Smooth muscle cell (in vitro differentiated cells): ENCODE results near the gene PACRG. TPM values are rescaled to one million over a fixed set of nuclear protein-coding genes. Genes with fewer than 3 reads are reported as not detected.

Experiments
- DNase-seq: peaks from one replicate; lab custom pipeline; 2025; ENCODE audit not compliant: unreplicated experiment; lab: John Stamatoyannopoulos, UW
- H2AFZ ChIP-seq: fragments of 200-600 bp; sonication (generic); 2 replicates; pipeline ENCODE4 v1.6.0; 2016; ENCODE audit warnings: antibody characterized with exemption, low read depth, mild to moderate bottlenecking
- H3F3A ChIP-seq: fragments of 200-600 bp; sonication (generic); 2 replicates; pipeline ENCODE4 v1.6.0; 2017; ENCODE audit warnings: antibody characterized with exemption, low read depth
- H3K27ac ChIP-seq: fragments of 200-600 bp; sonication (generic); 2 replicates; pipeline ENCODE4 v1.5.1; 2016; ENCODE audit warnings: low read depth, mild to moderate bottlenecking
- H3K27me3 ChIP-seq: fragments of 200-600 bp; sonication (generic); 2 replicates; pipeline ENCODE4 v1.6.1; 2016; ENCODE audit warnings: low read depth, mild to moderate bottlenecking
- H3K36me3 ChIP-seq: fragments of 200-600 bp; sonication (generic); 2 replicates; pipeline ENCODE4 v1.5.1; 2016; ENCODE audit warnings: low read depth
- H3K4me1 ChIP-seq: fragments of 200-600 bp; sonication (generic); 2 replicates; pipeline ENCODE4 v1.5.1; 2016; ENCODE audit warnings: low read depth
- H3K4me2 ChIP-seq: fragments of 200-600 bp; sonication (generic); 2 replicates; pipeline ENCODE4 v1.6.0; 2016; ENCODE audit warnings: mild to moderate bottlenecking
- H3K4me3 ChIP-seq: fragments of 200-600 bp; sonication (generic); 2 replicates; pipeline ENCODE4 v1.5.1; 2016; ENCODE audit warnings: mild to moderate bottlenecking
- H3K79me2 ChIP-seq: fragments of 200-600 bp; sonication (generic); 2 replicates; pipeline ENCODE4 v1.6.0; 2016; ENCODE audit warnings: low read depth, mild to moderate bottlenecking
- H3K9ac ChIP-seq: fragments of 200-600 bp; sonication (generic); 2 replicates; pipeline ENCODE4 v1.6.0; 2016; ENCODE audit warnings: low read depth
- H3K9me3 ChIP-seq: fragments of 200-600 bp; sonication (generic); replicated peaks from 2 replicates; pipeline ENCODE4 v1.5.1; 2016; ENCODE audit warnings: low read depth
- H4K20me1 ChIP-seq: fragments of 200-600 bp; sonication (generic); 2 replicates; pipeline ENCODE4 v1.6.0; 2016; ENCODE audit warnings: low read depth
- WGBS: methylation state at CpG from one replicate; pipeline ENCODE4 v1.1.7; 2016; ENCODE audit warnings: low lambda C conversion rate; 5-methylcytosine and 5-hydroxymethylcytosine counted together
- polyA plus RNA-seq: library from polyadenylated mRNA; unstranded; fragments of >200 nt; fragmentation: Nextera tagmentation; extraction: Ambion mirVana; gene quantifications from 2 replicates; pipeline ENCODE4 v1.2.1, GENCODE V29; 2016
- total RNA-seq: library from RNA; depleted of rRNA; stranded (reverse); fragments of >200 nt; gene quantifications from 2 replicates; pipeline ENCODE4 v1.2.3, GENCODE V29; 2014
- TF ChIP-seq, protein P1 (sequence below): fragments of 200-600 bp; sonication (generic); IDR thresholded peaks from 2 replicates; pipeline ENCODE4 v1.5.1; 2017; ENCODE audit warnings: borderline replicate concordance, mild to moderate bottlenecking, antibody characterized with exemption; ENCODE audit not compliant: insufficient read depth, poor library complexity, severe bottlenecking

Gene PACRG
- total and polyA plus RNA-seq, 2 experiments from 2014 or later, result not detected

DNA sequence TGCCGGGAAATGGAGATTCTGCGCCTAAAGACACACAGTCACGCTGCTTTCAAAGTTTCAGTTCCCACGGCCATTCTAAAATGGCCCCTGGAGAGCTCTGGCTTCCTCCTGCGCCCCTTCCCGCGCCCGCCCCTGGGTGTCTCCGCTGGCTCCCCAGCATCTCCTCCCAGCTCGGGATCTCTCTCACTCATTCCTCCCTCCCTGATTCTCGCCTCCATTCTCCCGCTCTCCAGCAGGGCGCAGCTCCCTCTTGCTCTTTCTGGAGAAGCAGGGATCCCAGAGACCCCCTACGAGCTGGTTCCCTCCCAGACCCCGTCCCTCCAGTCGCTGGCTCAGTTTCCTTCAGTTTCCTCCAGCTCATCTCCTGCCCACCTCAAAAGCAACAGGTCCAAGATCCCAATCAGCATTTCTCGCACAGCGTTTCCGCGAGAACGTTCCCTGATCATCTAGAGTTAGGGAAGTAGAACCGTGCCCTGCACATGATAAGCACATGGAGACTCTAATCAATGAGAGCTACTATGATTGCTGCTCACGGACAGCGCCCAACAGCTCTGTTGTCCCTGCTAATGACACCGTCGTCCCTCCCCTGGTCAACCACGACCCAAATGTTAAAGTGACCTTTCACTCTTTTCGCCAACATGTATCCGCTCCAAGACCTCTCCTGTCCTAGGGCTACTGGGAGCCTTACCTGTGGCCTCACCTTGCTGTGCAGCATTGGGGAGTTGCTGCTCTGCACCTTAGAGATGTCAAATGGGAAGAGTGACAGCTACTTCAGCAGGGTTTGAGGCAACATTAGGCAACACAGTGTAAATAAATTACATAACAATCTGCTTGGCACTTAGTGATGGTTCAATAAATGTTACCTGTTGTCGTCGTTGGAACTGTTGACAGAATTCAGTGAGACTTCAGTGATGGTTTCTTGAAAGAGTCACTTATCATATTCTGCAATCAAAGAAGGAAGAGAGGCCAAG, 468.2 kb downstream of the PACRG start:
- H3K36me3 ChIP-seq, result no peaks in the 10 kb centered on the region
- H3F3A ChIP-seq, result no peaks in the 10 kb centered on the region
- WGBS, result 96% methylated on average over 30 of the region's 31 CpGs
- no peaks in the 10 kb centered on the region for H3K4me1 ChIP-seq
- TF ChIP-seq, protein P1, sequence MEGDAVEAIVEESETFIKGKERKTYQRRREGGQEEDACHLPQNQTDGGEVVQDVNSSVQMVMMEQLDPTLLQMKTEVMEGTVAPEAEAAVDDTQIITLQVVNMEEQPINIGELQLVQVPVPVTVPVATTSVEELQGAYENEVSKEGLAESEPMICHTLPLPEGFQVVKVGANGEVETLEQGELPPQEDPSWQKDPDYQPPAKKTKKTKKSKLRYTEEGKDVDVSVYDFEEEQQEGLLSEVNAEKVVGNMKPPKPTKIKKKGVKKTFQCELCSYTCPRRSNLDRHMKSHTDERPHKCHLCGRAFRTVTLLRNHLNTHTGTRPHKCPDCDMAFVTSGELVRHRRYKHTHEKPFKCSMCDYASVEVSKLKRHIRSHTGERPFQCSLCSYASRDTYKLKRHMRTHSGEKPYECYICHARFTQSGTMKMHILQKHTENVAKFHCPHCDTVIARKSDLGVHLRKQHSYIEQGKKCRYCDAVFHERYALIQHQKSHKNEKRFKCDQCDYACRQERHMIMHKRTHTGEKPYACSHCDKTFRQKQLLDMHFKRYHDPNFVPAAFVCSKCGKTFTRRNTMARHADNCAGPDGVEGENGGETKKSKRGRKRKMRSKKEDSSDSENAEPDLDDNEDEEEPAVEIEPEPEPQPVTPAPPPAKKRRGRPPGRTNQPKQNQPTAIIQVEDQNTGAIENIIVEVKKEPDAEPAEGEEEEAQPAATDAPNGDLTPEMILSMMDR, result no peak
- no peak overlapping the region for H3K4me2 ChIP-seq
- H3K27me3 ChIP-seq, result no peaks in the 10 kb centered on the region
- H2AFZ ChIP-seq, result no peak overlapping the region
- no peak overlapping the region for H3K27ac ChIP-seq
- no peak overlapping the region for H3K4me3 ChIP-seq
- H3K9me3 ChIP-seq, result no peaks in the 10 kb centered on the region
- no peaks in the 10 kb centered on the region for H3K79me2 ChIP-seq
- DNase-seq, result no peak
- H3K9ac ChIP-seq, result no peak overlapping the region
- H4K20me1 ChIP-seq, result no peaks in the 10 kb centered on the region

DNA sequence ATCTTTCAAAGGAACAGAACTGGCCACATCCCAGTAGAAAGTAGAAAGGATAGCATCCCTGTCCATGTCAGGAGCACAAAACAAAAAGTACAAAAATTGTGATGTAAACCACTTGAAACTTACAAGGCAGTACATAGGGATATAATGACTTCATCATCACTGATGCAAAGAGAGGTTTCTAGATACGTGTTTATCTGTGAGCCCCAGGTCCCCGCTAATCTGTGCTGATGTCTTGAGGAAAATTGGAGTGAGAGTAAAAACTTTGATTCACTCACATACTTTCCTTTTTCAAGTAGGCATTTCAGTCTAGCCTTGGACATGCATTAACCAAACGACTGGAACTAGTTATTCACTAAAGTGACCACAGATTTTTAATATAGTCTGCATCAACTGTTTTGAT, 470.1 kb downstream of the PACRG start:
- no peak overlapping the region for H3K27ac ChIP-seq
- no peaks in the 10 kb centered on the region for H3K27me3 ChIP-seq
- no peaks in the 10 kb centered on the region for H3K36me3 ChIP-seq
- DNase-seq, result no peak
- no peaks in the 10 kb centered on the region for H3F3A ChIP-seq
- H3K4me3 ChIP-seq, result no peak overlapping the region
- WGBS, result 81% methylated on average over 3 of the region's 3 CpGs
- TF ChIP-seq, protein P1, result no peak
- H3K9ac ChIP-seq, result no peak overlapping the region
- H3K9me3 ChIP-seq, result no peaks in the 10 kb centered on the region
- H2AFZ ChIP-seq, result no peak overlapping the region
- H3K4me1 ChIP-seq, result no peaks in the 10 kb centered on the region
- H3K4me2 ChIP-seq, result no peak overlapping the region
- no peaks in the 10 kb centered on the region for H3K79me2 ChIP-seq
- H4K20me1 ChIP-seq, result no peaks in the 10 kb centered on the region

DNA sequence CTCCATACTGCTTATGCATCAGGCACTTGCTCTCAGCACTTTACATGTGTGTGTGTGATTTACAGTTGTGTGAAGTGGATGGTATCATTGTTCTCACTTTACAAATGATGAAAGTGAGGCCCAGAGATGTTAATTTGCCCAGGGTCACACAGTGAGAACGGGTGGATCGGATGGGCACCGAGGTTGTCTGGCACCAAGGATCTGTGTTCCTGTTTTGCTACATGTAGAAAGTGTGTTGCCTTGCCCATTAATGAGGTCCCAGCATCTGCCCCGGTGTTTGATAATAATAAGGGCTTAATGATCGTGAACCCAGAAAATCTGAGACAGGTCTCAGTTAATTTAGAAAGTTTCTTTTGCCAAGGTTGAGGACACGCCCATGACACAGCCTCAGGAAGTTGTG, 470.6 kb downstream of the PACRG start:
- no peak overlapping the region for H2AFZ ChIP-seq
- no peaks in the 10 kb centered on the region for H4K20me1 ChIP-seq
- TF ChIP-seq, protein P1, result no peak
- no peak overlapping the region for H3K9ac ChIP-seq
- H3F3A ChIP-seq, result no peaks in the 10 kb centered on the region
- DNase-seq, result no peak
- H3K9me3 ChIP-seq, result no peaks in the 10 kb centered on the region
- no peak overlapping the region for H3K4me3 ChIP-seq
- 96% methylated on average over 6 of the region's 6 CpGs for WGBS
- H3K36me3 ChIP-seq, result no peaks in the 10 kb centered on the region
- no peaks in the 10 kb centered on the region for H3K4me1 ChIP-seq
- no peaks in the 10 kb centered on the region for H3K27me3 ChIP-seq
- no peak overlapping the region for H3K4me2 ChIP-seq
- no peaks in the 10 kb centered on the region for H3K79me2 ChIP-seq
- H3K27ac ChIP-seq, result no peak overlapping the region
